K562 (cell line): ENCODE data around the gene FAM107B. TPM values are rescaled to one million over a fixed set of nuclear protein-coding genes. Genes with fewer than 3 reads are reported as not detected.

Experiments used
- GMEB1 ChIP-seq: fragments of 250-450 bp; sonication (Bioruptor Pico); IDR thresholded peaks from 2 replicates; pipeline ENCODE4 v1.4.0; 2020; ENCODE audit warnings: mild to moderate bottlenecking
- MGA ChIP-seq: fragments of 450-650 bp; IDR thresholded peaks from 2 replicates; pipeline ENCODE4 v1.6.1; 2016; ENCODE audit warnings: mild to moderate bottlenecking, moderate library complexity
- polyA plus RNA-seq, 8 experiments: library from polyadenylated mRNA; depleted of rRNA in 4 of 8; stranded (reverse) in 5 of 8; unstranded in 3 of 8; fragments of >200 nt; fragmentation: Nextera tagmentation in 2 of 8; fragmentation: Illumina TruSeq in 1 of 8; extraction: Ambion mirVana in 2 of 8; extraction: Trizol in 1 of 8; gene quantifications; 2 replicates each; pipeline versions ENCODE4 v1.2.1 to v1.2.3, GENCODE V29; 2011 to 2014; ENCODE audit warnings: inconsistent platforms in 1 of 8, missing spikeins in 1 of 8
- total RNA-seq, 7 experiments: library from RNA; depleted of rRNA in 6 of 7; stranded (reverse); fragments of >200 nt in 6 of 7; fragmentation: Illumina TruSeq in 2 of 7; extraction: Trizol in 2 of 7; gene quantifications; 2 replicates each; pipeline versions ENCODE4 v1.2.1 to v1.2.3, GENCODE V29; 2011 to 2021; ENCODE audit warnings: low replicate concordance in 1 of 7

FAM107B gene
- total and polyA plus RNA-seq, 9 of the 15 experiments (the other 6 are each of a cell fraction or from before 2014, with no cell fraction given), result 0.40 to 2.8 (median 1.4) TPM

- TF ChIP-seq MGA, result no peak
- no peak for TF ChIP-seq GMEB1 (CRISPR knock-in tag)
- TF ChIP-seq, all 486 proteins: peak for 0
These were observed 222.7 kb downstream of the FAM107B start (continued) for GRCh38 chr10:14552015-14552414.
